HepG2 (cell line): ENCODE measurements around the gene LENEP. TPM values are rescaled to one million over a fixed set of nuclear protein-coding genes. Genes with fewer than 3 reads are reported as not detected.
A peak's percentile ranks its signal among the peaks of the same experiment; 100 is the strongest.

Experiments
- ATAC-seq: fragments of 200-7000 bp; cut with Tn5 transposase; 3 replicates; pipeline ENCODE4 v1.9.1; 2020; ENCODE audit warnings: mild to moderate bottlenecking, moderate library complexity
- BruUV-seq: library from RNA; stranded (reverse); fragments of 400-500 nt; replicated peaks from 2 replicates; lab custom pipeline; 2021; lab: Mats Ljungman, UMichigan
- CTCF ChIA-PET: fragments of 300-600 bp; formaldehyde crosslinking; extraction: SDS; loops from one replicate; lab custom pipeline; 2021; ENCODE audit warnings: low total read pairs, inconsistent platforms, low intra/inter-chr PET ratio; lab: Yijun Ruan, JAX
- POLR2A ChIA-PET: fragments of 350-600 bp; sonication (Branson Sonifier 250); formaldehyde crosslinking; loops from one replicate; lab custom pipeline; 2020; ENCODE audit warnings: antibody characterized with exemption, inconsistent platforms; lab: Yijun Ruan, JAX
- DNase-seq: peaks from one replicate; pipeline ENCODE4 v3.0.0-alpha.2; 2015; ENCODE audit warnings: low spot score
- FAIRE-seq: peaks from 3 replicates; lab custom pipeline; 2011; peaks lifted over from hg19 to GRCh38; lab: Jason Lieb, UNC
- H2AFZ ChIP-seq: one replicate; pipeline ENCODE4 v1.6.1; 2011; ENCODE audit warnings: low read length, inconsistent platforms
- H3K27ac ChIP-seq: fragments of 300-600 bp; 3 replicates; pipeline ENCODE4 v1.8.0; 2011; ENCODE audit warnings: mixed run types, mild to moderate bottlenecking, mixed read lengths, low read length, inconsistent platforms; ENCODE audit not compliant: insufficient read depth; ENCODE audit errors: extremely low read length
- H3K27me3 ChIP-seq, 2 experiments: fragments of 200-600 bp in 1 of 2; 2 replicates in 1 of 2; 3 replicates in 1 of 2; pipeline versions ENCODE4 v1.6.0 to v1.8.0; 2011; ENCODE audit warnings: low read length in 2 of 2, mild to moderate bottlenecking in 2 of 2, moderate library complexity in 2 of 2, inconsistent platforms in 1 of 2; ENCODE audit not compliant: insufficient read depth in 2 of 2, control insufficient read depth in 1 of 2
- H3K36me3 ChIP-seq, 2 experiments: fragments of 200-600 bp in 1 of 2; replicated peaks in 1 of 2; 2 replicates in 1 of 2; 3 replicates in 1 of 2; pipeline versions ENCODE4 v1.5.1 to v1.8.0; 2011; ENCODE audit warnings: low read length in 2 of 2, inconsistent platforms in 1 of 2; ENCODE audit not compliant: insufficient read depth in 2 of 2, control insufficient read depth in 1 of 2
- H3K4me1 ChIP-seq: 2 replicates; pipeline ENCODE4 v1.5.1; 2012; ENCODE audit warnings: low read length, inconsistent platforms; ENCODE audit not compliant: insufficient read depth
- H3K4me2 ChIP-seq: 2 replicates; pipeline ENCODE4 v1.6.0; 2011; ENCODE audit warnings: low read depth, low read length, inconsistent platforms
- H3K4me3 ChIP-seq, 3 experiments: fragments of 200-600 bp in 1 of 3; sonication (generic), shearing (Covaris generic) in 1 of 3; replicated peaks in 1 of 3; 2 replicates each; pipeline ENCODE4 v1.5.1; 2011 to 2016; ENCODE audit warnings: low read length in 3 of 3, inconsistent platforms in 2 of 3, low read depth in 2 of 3, mild to moderate bottlenecking in 2 of 3, control low read depth in 1 of 3, mixed read lengths in 1 of 3; ENCODE audit not compliant: insufficient read depth in 1 of 3
- H3K79me2 ChIP-seq: one replicate; pipeline ENCODE4 v1.6.1; 2011; ENCODE audit warnings: low read length, inconsistent platforms; ENCODE audit not compliant: insufficient read depth
- H3K9ac ChIP-seq: 2 replicates; pipeline ENCODE4 v1.6.0; 2011; ENCODE audit warnings: mild to moderate bottlenecking, low read depth, low read length, inconsistent platforms; ENCODE audit not compliant: insufficient read depth
- H3K9me3 ChIP-seq: 2 replicates; pipeline ENCODE4 v1.5.1; 2012; ENCODE audit warnings: mild to moderate bottlenecking, low read length
- H4K20me1 ChIP-seq: 2 replicates; pipeline ENCODE4 v1.6.0; 2011; ENCODE audit warnings: inconsistent platforms, mild to moderate bottlenecking, low read length, moderate library complexity; ENCODE audit not compliant: insufficient read depth
- HNF4A ChIP-seq: sonication (generic); formaldehyde crosslinking; IDR thresholded peaks from 2 replicates; pipeline ENCODE4 v1.4.0; 2020; ENCODE audit warnings: missing genetic modification reagents
- RBFOX2 ChIP-seq: fragments of 200-400 bp; formaldehyde crosslinking; IDR thresholded peaks from 2 replicates; pipeline ENCODE4 v1.6.1; 2017; ENCODE audit warnings: low read depth, mild to moderate bottlenecking, low read length
- ZFP36L2 ChIP-seq: sonication (generic); formaldehyde crosslinking; IDR thresholded peaks from 2 replicates; pipeline ENCODE4 v1.4.0; 2020; ENCODE audit warnings: missing genetic modification reagents
- ZNF264 ChIP-seq: sonication (generic); formaldehyde crosslinking; IDR thresholded peaks from 2 replicates; pipeline ENCODE4 v1.4.0; 2020; ENCODE audit warnings: missing genetic modification reagents
- ZZZ3 ChIP-seq: sonication (generic); formaldehyde crosslinking; IDR thresholded peaks from 2 replicates; pipeline ENCODE4 v1.4.0; 2020; ENCODE audit warnings: missing genetic modification reagents, mild to moderate bottlenecking, borderline replicate concordance
- WGBS: methylation state at CpG from one replicate; pipeline ENCODE4 v1.1.6; 2017; ENCODE audit warnings: low lambda C conversion rate; 5-methylcytosine and 5-hydroxymethylcytosine counted together
- in situ Hi-C: cut with HindIII; loops from 2 replicates; pipeline ENCODE4 v1.10.0; 2017; ENCODE audit warnings: low pct_unique_long_range_greater_than_20kb; ENCODE audit not compliant: extremely low pct_ligation_motif_present
- intact Hi-C: fragments of 100-400 bp; cut with micrococcal nuclease; formaldehyde crosslinking; loops from one replicate; pipeline ENCODE4 v1.10.0; 2022; ENCODE audit not compliant: unreplicated experiment
- polyA plus RNA-seq, 8 experiments: library from polyadenylated mRNA; depleted of rRNA in 3 of 8; stranded (reverse) in 7 of 8; unstranded in 1 of 8; fragments of >200 nt; fragmentation: Illumina TruSeq in 4 of 8; extraction: Trizol in 4 of 8; gene quantifications; 2 replicates each; pipeline versions ENCODE4 v1.2.1 to v1.2.3, GENCODE V29; 2011 to 2016; ENCODE audit warnings: low read depth in 4 of 8, missing spikeins in 1 of 8, mixed read lengths in 1 of 8; ENCODE audit not compliant: insufficient read depth in 1 of 8
- total RNA-seq, 5 experiments: library from RNA; depleted of rRNA; stranded (reverse); fragments of >200 nt; fragmentation: Illumina TruSeq; extraction: Trizol; gene quantifications; 2 replicates each; pipeline ENCODE4 v1.2.3, GENCODE V29; 2016; ENCODE audit warnings: low read depth in 1 of 5

Gene LENEP
- total and polyA plus RNA-seq, 2 of the 13 experiments (the other 11 are each of a cell fraction or from before 2014, with no cell fraction given): 0.29 TPM; not detected in 1

- POLR2A ChIA-PET: interaction anchor here (0.7 to 8.2 kb wide), 2 partner anchors 8 to 40 kb away, joined by 4 to 90 read pairs; partner anchors contain the start of genes SHC1 and ZBTB7B
- no peak for FAIRE-seq
- no TSS peak for BruUV-seq
These were observed 17.0 kb downstream of the LENEP start for GRCh38 chr1:155010211-155010918.

DNA sequence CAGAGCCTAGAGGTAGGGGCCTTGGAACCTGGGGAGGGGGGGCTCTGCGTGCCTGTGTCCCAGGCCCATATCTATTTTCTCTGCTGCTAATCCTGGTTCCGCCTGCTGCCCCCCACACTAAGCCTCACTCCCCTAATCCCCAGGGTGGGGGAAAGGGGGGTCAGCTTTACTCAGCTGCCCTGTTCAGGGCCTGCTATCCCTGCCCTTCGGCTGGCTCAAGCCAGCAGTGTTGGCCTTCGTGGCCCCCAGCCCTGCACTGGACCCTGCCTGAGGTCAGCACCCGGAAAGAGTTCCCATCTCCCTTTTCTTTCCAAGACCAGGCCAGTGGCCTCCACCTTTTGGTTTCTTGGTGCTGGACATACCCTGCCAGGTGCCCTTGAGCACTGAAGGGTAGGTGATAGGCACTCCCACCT lies 17.6 kb downstream of the LENEP start:
- Histone ChIP-seq H3K4me3 (no peak overlapping the region), H3K27me3 (no peaks in the 10 kb centered on the region), H3K4me1 (peaks cover 75% of the 10 kb centered on the region), H3K36me3 (peaks cover 3 to 33% of the 10 kb centered on the region in 2 experiments; a peak in 4 of 5 replicates), H3K27ac (no peak overlapping the region), H3K9ac (no peak overlapping the region), H4K20me1 (peaks cover 11% of the 10 kb centered on the region; the same call in 1 of the 2 replicates), H3K4me2 (no peak overlapping the region), H2AFZ (no peak overlapping the region), H3K9me3 (no peaks in the 10 kb centered on the region), H3K79me2 (peaks cover 28% of the 10 kb centered on the region)
- FAIRE-seq (no peak), DNase-seq (no peak), ATAC-seq (no peak)
- POLR2A ChIA-PET: interaction anchor here (8.2 kb wide), 1 partner anchor 9 kb away, joined by 90 read pairs; the partner anchor contains the start of gene ZBTB7B
- TF ChIP-seq ZZZ3: no peak
- 0 out of 2 replicates have a peak, but pooled peaks have one; percentile 26 for TF ChIP-seq RBFOX2
- no peak for TF ChIP-seq ZNF264 (CRISPR knock-in tag)
- no TSS peak for BruUV-seq
- 100% methylated on average over 4 of the region's 5 CpGs for WGBS
- intact Hi-C loops: no loop called here
- in situ Hi-C loops: no loop called here
- CTCF ChIA-PET: no interaction called here

More at GRCh38 chr1:155010211-155010918, 17.0 kb downstream of the LENEP start:
- TF ChIP-seq ZFP36L2: no peak
- TF ChIP-seq HNF4A (CRISPR knock-in tag): peak; percentile 28; the same call in 1 of the 2 replicates
- TF ChIP-seq, all 625 proteins: peak for 1
- Histone ChIP-seq H3K9me3 (no peaks in the 10 kb centered on the region), H4K20me1 (peaks cover 11% of the 10 kb centered on the region; the same call in 1 of the 2 replicates), H3K36me3 (peaks cover 3 to 29% of the 10 kb centered on the region in 2 experiments; a peak in 4 of 5 replicates), H3K4me2 (no peak overlapping the region), H3K79me2 (peaks cover 28% of the 10 kb centered on the region), H2AFZ (no peak overlapping the region), H3K27ac (no peak overlapping the region), H3K4me1 (peaks cover 82% of the 10 kb centered on the region), H3K27me3 (no peaks in the 10 kb centered on the region), H3K4me3 (no peak overlapping the region), H3K9ac (no peak overlapping the region)
- CTCF ChIA-PET: no interaction called here
- intact Hi-C loops: no loop called here
- ATAC-seq (no peak), DNase-seq (no peak)
- in situ Hi-C loops: no loop called here
- 82% methylated on average over 11 of the region's 11 CpGs for WGBS
